HFFc6 (cell line): ENCODE measurements around the gene NEDD9. TPM values are rescaled to one million over a fixed set of nuclear protein-coding genes. Genes with fewer than 3 reads are reported as not detected.
A peak's percentile ranks its signal among the peaks of the same experiment; 100 is the strongest.

Experiments
- DNase-seq: peaks from one replicate; pipeline ENCODE4 v3.0.0-alpha.2; 2018
- H3K27ac Mint-ChIP-seq: 2 replicates; pipeline ENCODE4 v1.8.0; 2020; ENCODE audit warnings: mild to moderate bottlenecking, mixed read lengths
- H3K27me3 Mint-ChIP-seq: 2 replicates; pipeline ENCODE4 v1.8.0; 2021; ENCODE audit warnings: mild to moderate bottlenecking, moderate library complexity, mixed read lengths; ENCODE audit not compliant: insufficient read depth
- H3K36me3 Mint-ChIP-seq: 2 replicates; pipeline ENCODE4 v1.8.0; 2021; ENCODE audit warnings: low read depth, mixed read lengths
- H3K4me1 Mint-ChIP-seq: 2 replicates; pipeline ENCODE4 v1.8.0; 2020; ENCODE audit warnings: low read depth, mixed read lengths
- H3K4me3 Mint-ChIP-seq: 2 replicates; pipeline ENCODE4 v1.8.0; 2020; ENCODE audit warnings: mild to moderate bottlenecking, moderate library complexity, mixed read lengths
- H3K9me3 Mint-ChIP-seq: 2 replicates; pipeline ENCODE4 v1.8.0; 2020; ENCODE audit warnings: mild to moderate bottlenecking, mixed read lengths
- total RNA-seq, 6 experiments: library from RNA; stranded (reverse); fragmentation: NEBNext Ultra II Directional; extraction: Animal tissue kit (Norgen Biotek cat#: 25700); gene quantifications; 2 replicates in 1 of 6; 3 replicates in 5 of 6; pipeline ENCODE4 v1.2.3, GENCODE V29; 2021
- TF ChIP-seq, protein P1 (sequence below): fragments of 200-600 bp; sonication (generic); IDR thresholded peaks from 2 replicates; pipeline ENCODE4 v1.5.0; 2021; ENCODE audit warnings: antibody characterized with exemption, mild to moderate bottlenecking

Gene NEDD9
- total RNA-seq, 6 experiments from 2014 or later = 10.3 to 19.9 (median 12.6) TPM

DNA sequence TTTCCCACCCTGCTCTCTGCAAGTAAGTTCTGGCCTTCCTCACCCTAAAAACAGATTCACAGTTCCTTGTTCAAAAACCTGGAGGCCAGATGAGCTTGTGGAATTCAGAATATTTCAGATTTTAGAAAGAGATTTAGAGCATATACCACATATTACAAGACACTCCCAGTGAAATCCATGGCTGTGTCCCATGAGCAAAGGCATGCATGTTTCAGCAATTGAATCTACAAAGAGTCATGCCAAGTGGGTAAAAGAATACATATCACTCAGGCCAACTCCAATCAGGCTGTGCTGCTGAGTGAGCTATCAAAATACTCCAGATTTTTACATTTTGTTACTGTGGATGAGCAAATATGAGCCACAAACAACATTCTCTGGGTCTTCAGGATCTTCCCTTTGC, 10.2 kb upstream of the NEDD9 start:
- Mint-ChIP-seq H3K36me3 (no peaks in the 10 kb centered on the region), H3K27me3 (peaks cover 2% of the 10 kb centered on the region), H3K9me3 (no peaks in the 10 kb centered on the region), H3K4me3 (no peak overlapping the region), H3K27ac (no peak overlapping the region), H3K4me1 (peaks cover 34% of the 10 kb centered on the region)
- TF ChIP-seq, protein P1, sequence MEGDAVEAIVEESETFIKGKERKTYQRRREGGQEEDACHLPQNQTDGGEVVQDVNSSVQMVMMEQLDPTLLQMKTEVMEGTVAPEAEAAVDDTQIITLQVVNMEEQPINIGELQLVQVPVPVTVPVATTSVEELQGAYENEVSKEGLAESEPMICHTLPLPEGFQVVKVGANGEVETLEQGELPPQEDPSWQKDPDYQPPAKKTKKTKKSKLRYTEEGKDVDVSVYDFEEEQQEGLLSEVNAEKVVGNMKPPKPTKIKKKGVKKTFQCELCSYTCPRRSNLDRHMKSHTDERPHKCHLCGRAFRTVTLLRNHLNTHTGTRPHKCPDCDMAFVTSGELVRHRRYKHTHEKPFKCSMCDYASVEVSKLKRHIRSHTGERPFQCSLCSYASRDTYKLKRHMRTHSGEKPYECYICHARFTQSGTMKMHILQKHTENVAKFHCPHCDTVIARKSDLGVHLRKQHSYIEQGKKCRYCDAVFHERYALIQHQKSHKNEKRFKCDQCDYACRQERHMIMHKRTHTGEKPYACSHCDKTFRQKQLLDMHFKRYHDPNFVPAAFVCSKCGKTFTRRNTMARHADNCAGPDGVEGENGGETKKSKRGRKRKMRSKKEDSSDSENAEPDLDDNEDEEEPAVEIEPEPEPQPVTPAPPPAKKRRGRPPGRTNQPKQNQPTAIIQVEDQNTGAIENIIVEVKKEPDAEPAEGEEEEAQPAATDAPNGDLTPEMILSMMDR = no peak
- peak; percentile 19 for DNase-seq

GRCh38 chr6:11241793-11242201, 9.3 kb upstream of the NEDD9 start:
- Mint-ChIP-seq H3K27me3 (peaks cover 2% of the 10 kb centered on the region), H3K4me3 (no peak overlapping the region), H3K36me3 (no peaks in the 10 kb centered on the region), H3K27ac (no peak overlapping the region), H3K9me3 (no peaks in the 10 kb centered on the region), H3K4me1 (peaks cover 30% of the 10 kb centered on the region)
- DNase-seq = no peak
- TF ChIP-seq, protein P1 = peak; percentile 64

- H3K27ac Mint-ChIP-seq = no peak overlapping the region
- peaks cover 29% of the 10 kb centered on the region for H3K4me1 Mint-ChIP-seq
- TF ChIP-seq, protein P1 = no peak
- H3K36me3 Mint-ChIP-seq = no peaks in the 10 kb centered on the region
- peaks cover 2% of the 10 kb centered on the region for H3K27me3 Mint-ChIP-seq
- H3K9me3 Mint-ChIP-seq = no peaks in the 10 kb centered on the region
- H3K4me3 Mint-ChIP-seq = no peak overlapping the region
- no peak for DNase-seq
These were observed 8.8 kb upstream of the NEDD9 start for GRCh38 chr6:11241154-11241792.

GRCh38 chr6:11237956-11238355, 5.5 kb upstream of the NEDD9 start:
- Mint-ChIP-seq H3K4me3 (no peak overlapping the region), H3K36me3 (no peaks in the 10 kb centered on the region), H3K9me3 (no peaks in the 10 kb centered on the region), H3K27me3 (peaks cover 2% of the 10 kb centered on the region), H3K4me1 (peaks cover 21% of the 10 kb centered on the region), H3K27ac (no peak overlapping the region)
- no peak for DNase-seq
- TF ChIP-seq, protein P1 = no peak

GRCh38 chr6:11237428-11237827, 5.0 kb upstream of the NEDD9 start:
- peaks cover 2% of the 10 kb centered on the region for H3K27me3 Mint-ChIP-seq
- H3K36me3 Mint-ChIP-seq = no peaks in the 10 kb centered on the region
- no peak overlapping the region for H3K4me3 Mint-ChIP-seq
- no peak overlapping the region for H3K27ac Mint-ChIP-seq
- H3K4me1 Mint-ChIP-seq = peaks cover 19% of the 10 kb centered on the region
- TF ChIP-seq, protein P1 = no peak
- DNase-seq = no peak
- no peaks in the 10 kb centered on the region for H3K9me3 Mint-ChIP-seq

DNA sequence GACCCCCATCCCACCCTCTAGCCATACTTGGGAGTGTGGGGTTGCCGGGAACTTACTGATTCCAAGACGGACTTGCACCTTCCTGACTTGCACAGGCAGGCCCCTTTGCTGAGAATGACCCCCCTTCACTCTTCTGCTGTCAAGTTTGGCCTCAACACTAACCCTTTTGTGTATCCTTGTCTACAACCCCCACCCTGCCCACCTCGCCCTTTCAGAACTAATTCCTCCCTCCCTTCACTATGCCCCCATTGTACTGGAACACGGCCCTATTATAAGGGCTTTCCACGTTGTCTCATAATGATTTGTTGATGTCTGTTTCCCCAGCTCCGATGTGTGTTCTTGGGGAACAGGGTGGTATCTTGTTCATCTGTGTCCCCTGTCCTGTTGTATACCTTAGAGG, 4.4 kb upstream of the NEDD9 start:
- TF ChIP-seq, protein P1 = no peak
- Mint-ChIP-seq H3K36me3 (no peaks in the 10 kb centered on the region), H3K9me3 (no peaks in the 10 kb centered on the region), H3K27ac (no peak overlapping the region), H3K4me1 (peaks cover 17% of the 10 kb centered on the region), H3K4me3 (no peak overlapping the region), H3K27me3 (peaks cover 2% of the 10 kb centered on the region)
- no peak for DNase-seq
